PC-9 (cell line): Measurements from ENCODE around the gene MCC. TPM values are rescaled to one million over a fixed set of nuclear protein-coding genes. Genes with fewer than 3 reads are reported as not detected.

Experiments used
- BruUV-seq: library from RNA; stranded (reverse); fragments of 400-500 nt; replicated peaks from 2 replicates; lab custom pipeline; 2021; lab: Mats Ljungman, UMichigan
- CTCF ChIA-PET: fragments of 300-600 bp; sonication (Branson Sonifier 250); formaldehyde crosslinking; loops from one replicate; lab custom pipeline; 2022; ENCODE audit warnings: antibody characterized with exemption; lab: Charles Lee
- POLR2A ChIA-PET: fragments of 300-600 bp; sonication (Branson Sonifier 250); formaldehyde crosslinking; loops from one replicate; lab custom pipeline; 2022; ENCODE audit warnings: antibody characterized with exemption; ENCODE audit not compliant: unreplicated experiment; lab: Charles Lee
- DNase-seq, 2 experiments: peaks; one replicate each; pipeline versions ENCODE4 v3.0.0 to v3.0.0-alpha.2; 2015 to 2022; ENCODE audit warnings: mixed read lengths in 1 of 2
- H2AFZ ChIP-seq: fragments of 200-600 bp; sonication (generic); 2 replicates; pipeline ENCODE4 v1.8.1; 2017; ENCODE audit warnings: antibody characterized with exemption
- H3F3A ChIP-seq: fragments of 200-600 bp; sonication (generic); 2 replicates; pipeline ENCODE4 v1.8.1; 2017; ENCODE audit warnings: antibody characterized with exemption, mild to moderate bottlenecking, low read depth; ENCODE audit not compliant: insufficient read depth
- H3K27ac ChIP-seq: fragments of 200-600 bp; sonication (generic); 2 replicates; pipeline ENCODE4 v1.6.1; 2016; ENCODE audit warnings: mixed run types
- H3K27me3 ChIP-seq: fragments of 200-600 bp; sonication (generic); 2 replicates; pipeline ENCODE4 v1.6.1; 2016; ENCODE audit warnings: low read depth, mixed run types; ENCODE audit not compliant: insufficient read depth
- H3K36me3 ChIP-seq: fragments of 200-600 bp; sonication (generic); 2 replicates; pipeline ENCODE4 v1.6.1; 2016; ENCODE audit warnings: low read depth, mixed run types
- H3K4me1 ChIP-seq: fragments of 200-600 bp; sonication (generic); replicated peaks from 2 replicates; pipeline ENCODE4 v1.6.1; 2016; ENCODE audit warnings: mixed run types; ENCODE audit not compliant: insufficient read depth
- H3K4me2 ChIP-seq: fragments of 200-600 bp; sonication (generic); 2 replicates; pipeline ENCODE4 v1.6.1; 2017; ENCODE audit warnings: mixed run types
- H3K4me3 ChIP-seq: fragments of 200-600 bp; sonication (generic); 2 replicates; pipeline ENCODE4 v1.6.1; 2016; ENCODE audit warnings: mixed run types
- H3K79me2 ChIP-seq: fragments of 200-600 bp; sonication (generic); 2 replicates; pipeline ENCODE4 v1.6.1; 2017; ENCODE audit warnings: low read depth, mixed run types
- H3K9me2 ChIP-seq: fragments of 200-600 bp; sonication (generic); 2 replicates; pipeline ENCODE4 v1.8.1; 2017; ENCODE audit warnings: mild to moderate bottlenecking; ENCODE audit not compliant: insufficient read depth
- H3K9me3 ChIP-seq: fragments of 200-600 bp; sonication (generic); 2 replicates; pipeline ENCODE4 v1.8.1; 2016; ENCODE audit warnings: low read depth; ENCODE audit not compliant: insufficient read depth
- H4K20me1 ChIP-seq: fragments of 200-600 bp; sonication (generic); 2 replicates; pipeline ENCODE4 v1.8.1; 2017; ENCODE audit not compliant: insufficient read depth
- EZH2 ChIP-seq: fragments of 200-600 bp; sonication (generic); IDR thresholded peaks from 2 replicates; pipeline ENCODE4 v1.8.0; 2017; ENCODE audit warnings: antibody characterized with exemption, low read depth
- intact Hi-C: fragments of 100-400 bp; cut with micrococcal nuclease; formaldehyde crosslinking; loops from one replicate; pipeline ENCODE4 v1.10.0; 2022; ENCODE audit not compliant: unreplicated experiment
- total RNA-seq: library from RNA; stranded (reverse); gene quantifications from 2 replicates; pipeline ENCODE4 v1.2.3, GENCODE V29; 2021
- TF ChIP-seq, protein P1 (sequence below): fragments of 200-600 bp; sonication (generic); conservative IDR thresholded peaks from 2 replicates; pipeline ENCODE4 v1.6.1; 2017; ENCODE audit warnings: mixed run types, antibody characterized with exemption, mild to moderate bottlenecking, moderate library complexity

MCC gene
- total RNA-seq, 1 experiment from 2014 or later: 2.5 TPM

DNA sequence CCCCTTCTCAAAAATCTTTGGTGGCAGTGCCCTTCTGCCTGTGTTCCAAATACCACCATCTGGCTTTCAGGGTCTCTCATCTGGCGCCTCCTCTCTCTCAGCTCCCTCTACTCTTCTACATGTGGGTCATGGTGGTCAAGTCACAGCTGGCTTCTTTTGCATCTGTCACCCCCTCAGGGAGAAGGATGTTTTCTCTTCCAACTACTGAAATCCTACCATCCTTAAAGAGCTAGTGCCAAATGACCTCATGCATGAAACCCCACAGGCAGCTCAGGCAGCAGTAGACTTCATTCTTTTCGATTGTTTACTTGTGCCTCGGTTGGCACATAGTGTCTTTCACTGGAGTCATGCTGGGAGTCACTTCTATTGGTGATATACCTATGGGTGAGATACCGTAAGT lies 292.5 kb downstream of the MCC start:
- Histone ChIP-seq H2AFZ (no peak overlapping the region), H3K4me1 (peaks cover 6% of the 10 kb centered on the region), H3F3A (no peaks in the 10 kb centered on the region), H3K9me3 (no peaks in the 10 kb centered on the region), H3K4me3 (no peak overlapping the region), H3K4me2 (no peak overlapping the region), H4K20me1 (no peaks in the 10 kb centered on the region), H3K79me2 (no peaks in the 10 kb centered on the region), H3K27ac (no peak overlapping the region), H3K27me3 (no peaks in the 10 kb centered on the region), H3K36me3 (no peaks in the 10 kb centered on the region), H3K9me2 (no peaks in the 10 kb centered on the region)
- TF ChIP-seq, protein P1, sequence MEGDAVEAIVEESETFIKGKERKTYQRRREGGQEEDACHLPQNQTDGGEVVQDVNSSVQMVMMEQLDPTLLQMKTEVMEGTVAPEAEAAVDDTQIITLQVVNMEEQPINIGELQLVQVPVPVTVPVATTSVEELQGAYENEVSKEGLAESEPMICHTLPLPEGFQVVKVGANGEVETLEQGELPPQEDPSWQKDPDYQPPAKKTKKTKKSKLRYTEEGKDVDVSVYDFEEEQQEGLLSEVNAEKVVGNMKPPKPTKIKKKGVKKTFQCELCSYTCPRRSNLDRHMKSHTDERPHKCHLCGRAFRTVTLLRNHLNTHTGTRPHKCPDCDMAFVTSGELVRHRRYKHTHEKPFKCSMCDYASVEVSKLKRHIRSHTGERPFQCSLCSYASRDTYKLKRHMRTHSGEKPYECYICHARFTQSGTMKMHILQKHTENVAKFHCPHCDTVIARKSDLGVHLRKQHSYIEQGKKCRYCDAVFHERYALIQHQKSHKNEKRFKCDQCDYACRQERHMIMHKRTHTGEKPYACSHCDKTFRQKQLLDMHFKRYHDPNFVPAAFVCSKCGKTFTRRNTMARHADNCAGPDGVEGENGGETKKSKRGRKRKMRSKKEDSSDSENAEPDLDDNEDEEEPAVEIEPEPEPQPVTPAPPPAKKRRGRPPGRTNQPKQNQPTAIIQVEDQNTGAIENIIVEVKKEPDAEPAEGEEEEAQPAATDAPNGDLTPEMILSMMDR: no peak
- TF ChIP-seq EZH2: no peak
- no peak for DNase-seq
- ChIA-PET CTCF (no interaction called here), POLR2A (no interaction called here)
- intact Hi-C loops: no loop called here
- BruUV-seq: no TSS peak

DNA sequence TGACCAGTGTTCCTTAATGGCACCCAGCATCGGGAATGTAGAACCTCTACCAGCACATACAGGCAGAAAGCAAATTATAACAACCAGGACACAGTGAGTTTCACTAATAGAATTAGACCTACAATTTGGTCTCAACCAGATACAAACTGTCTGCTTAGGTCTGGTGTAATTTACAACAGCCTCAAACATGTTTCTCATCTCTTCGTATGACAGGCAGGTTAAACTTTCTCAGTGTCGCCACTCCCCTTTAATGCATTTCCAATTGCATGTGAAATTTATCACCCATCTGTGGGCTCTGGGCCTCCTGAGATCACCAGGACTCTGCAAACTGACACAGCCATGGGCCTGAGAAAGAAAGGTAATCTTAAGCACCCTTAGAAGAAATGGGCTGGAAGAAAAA lies 293.0 kb downstream of the MCC start:
- ChIA-PET CTCF (no interaction called here), POLR2A (no interaction called here)
- Histone ChIP-seq H3K27ac (no peak overlapping the region), H3K9me2 (no peaks in the 10 kb centered on the region), H3F3A (no peaks in the 10 kb centered on the region), H3K4me3 (no peak overlapping the region), H3K27me3 (no peaks in the 10 kb centered on the region), H3K9me3 (no peaks in the 10 kb centered on the region), H3K4me1 (peaks cover 11% of the 10 kb centered on the region), H3K79me2 (no peaks in the 10 kb centered on the region), H3K36me3 (no peaks in the 10 kb centered on the region), H2AFZ (no peak overlapping the region), H4K20me1 (no peaks in the 10 kb centered on the region), H3K4me2 (no peak overlapping the region)
- DNase-seq: no peak
- TF ChIP-seq, protein P1: no peak
- TF ChIP-seq EZH2: no peak
- no TSS peak for BruUV-seq
- intact Hi-C loops: no loop called here

DNA sequence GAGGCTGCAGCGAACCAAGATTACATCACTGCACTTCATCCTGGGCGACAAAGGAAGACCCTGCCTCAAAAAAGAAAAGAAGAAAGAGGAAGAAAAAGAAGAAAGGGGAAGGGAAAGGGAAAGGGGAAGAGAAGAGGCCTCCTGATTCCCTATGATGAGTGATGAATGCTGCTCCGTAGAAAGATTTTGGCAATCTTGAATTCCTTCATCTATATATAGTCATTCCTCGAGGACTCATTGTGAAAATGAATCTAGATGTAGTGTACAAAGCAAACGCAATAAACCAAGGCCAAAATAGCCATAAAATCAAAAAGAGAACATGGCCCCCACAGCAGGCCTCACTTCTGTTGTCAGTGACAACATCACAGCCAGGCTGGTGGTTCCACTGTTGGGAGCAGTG lies 293.7 kb downstream of the MCC start:
- POLR2A ChIA-PET: no interaction called here
- CTCF ChIA-PET: no interaction called here
- Histone ChIP-seq H2AFZ (no peak overlapping the region), H3K27ac (no peak overlapping the region), H3K9me3 (no peaks in the 10 kb centered on the region), H4K20me1 (no peaks in the 10 kb centered on the region), H3K79me2 (no peaks in the 10 kb centered on the region), H3K4me2 (no peak overlapping the region), H3K36me3 (no peaks in the 10 kb centered on the region), H3K4me3 (no peak overlapping the region), H3K9me2 (no peaks in the 10 kb centered on the region), H3K27me3 (no peaks in the 10 kb centered on the region), H3F3A (no peaks in the 10 kb centered on the region), H3K4me1 (peaks cover 16% of the 10 kb centered on the region)
- no TSS peak for BruUV-seq
- no peak for DNase-seq
- intact Hi-C loops: no loop called here
- TF ChIP-seq EZH2: no peak
- TF ChIP-seq, protein P1: no peak
